ENCODE measurements around the gene ABCA5.

Gene ABCA5

DNA sequence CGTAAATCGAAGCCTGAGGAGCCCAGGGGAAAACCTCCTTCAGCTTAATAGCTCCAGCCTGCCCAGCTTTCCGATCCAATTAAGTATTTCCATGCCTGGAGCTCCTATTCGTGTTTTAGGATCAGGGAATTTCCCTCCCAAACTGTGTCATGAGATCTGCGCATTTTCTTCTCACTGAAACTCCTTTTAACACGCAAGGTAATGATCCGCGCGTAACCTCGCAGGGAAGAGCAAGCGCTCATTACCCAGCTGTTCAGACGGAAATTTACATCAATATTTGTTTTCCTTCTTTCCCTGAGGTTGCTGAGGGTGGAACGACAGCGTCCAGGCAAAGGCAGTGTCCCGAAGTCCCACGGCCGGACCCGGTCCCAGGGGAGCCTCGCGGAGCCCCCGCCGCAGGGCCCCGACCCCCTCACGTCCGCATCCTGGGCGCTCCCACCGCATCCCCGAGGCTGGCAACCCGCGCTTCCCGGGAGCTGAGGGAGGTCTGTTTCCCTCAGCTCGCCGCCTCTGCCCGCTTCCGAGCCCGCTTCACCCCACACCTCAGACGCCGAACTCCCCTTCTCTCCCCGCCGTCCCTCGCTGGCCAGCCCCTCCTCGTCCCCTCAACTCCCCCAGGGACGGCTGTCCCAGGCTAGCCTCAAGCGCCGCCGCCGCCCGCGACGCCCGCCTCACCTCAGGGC lies 415 bp downstream of the ABCA5 start:
- H3K79me2 ChIP-seq (ENCODE audit: control insufficient read depth, insufficient read depth, low read length, unreplicated experiment), result peaks cover 7% of the 10 kb centered on the region
- H3K4me3 ChIP-seq (ENCODE audit: low read depth, low read length), result peak overlapping the region; percentile 82
- H3K27ac ChIP-seq (ENCODE audit: low read depth, low read length), result peak overlapping the region; percentile 15; the same call in 1 of the 2 replicates
- H3K36me3 ChIP-seq (ENCODE audit: insufficient read depth, low read length), result no peaks in the 10 kb centered on the region
- no peaks in the 10 kb centered on the region for H3K27me3 ChIP-seq (ENCODE audit: insufficient read depth, low read length)
- peak overlapping the region; percentile 55 for H2AFZ ChIP-seq (ENCODE audit: low read length, unreplicated experiment)
- peaks cover 13% of the 10 kb centered on the region for H3K4me1 ChIP-seq (ENCODE audit: control insufficient read depth, insufficient read depth, low read length, unreplicated experiment)

- H3K27ac ChIP-seq (ENCODE audit: low read depth, low read length), result peak overlapping the region; percentile 14; the same call in 1 of the 2 replicates
- H3K4me3 ChIP-seq (ENCODE audit: low read depth, low read length), result peak overlapping the region; percentile 82
- H3K27me3 ChIP-seq (ENCODE audit: insufficient read depth, low read length), result no peaks in the 10 kb centered on the region
- H3K79me2 ChIP-seq (ENCODE audit: control insufficient read depth, insufficient read depth, low read length, unreplicated experiment), result peaks cover 7% of the 10 kb centered on the region
- H2AFZ ChIP-seq (ENCODE audit: low read length, unreplicated experiment), result peak overlapping the region; percentile 55
- peaks cover 13% of the 10 kb centered on the region for H3K4me1 ChIP-seq (ENCODE audit: control insufficient read depth, insufficient read depth, low read length, unreplicated experiment)
- H3K36me3 ChIP-seq (ENCODE audit: insufficient read depth, low read length), result no peaks in the 10 kb centered on the region
Observed at GRCh38 chr17:69325518-69326376, 1.2 kb downstream of the ABCA5 start.

DNA sequence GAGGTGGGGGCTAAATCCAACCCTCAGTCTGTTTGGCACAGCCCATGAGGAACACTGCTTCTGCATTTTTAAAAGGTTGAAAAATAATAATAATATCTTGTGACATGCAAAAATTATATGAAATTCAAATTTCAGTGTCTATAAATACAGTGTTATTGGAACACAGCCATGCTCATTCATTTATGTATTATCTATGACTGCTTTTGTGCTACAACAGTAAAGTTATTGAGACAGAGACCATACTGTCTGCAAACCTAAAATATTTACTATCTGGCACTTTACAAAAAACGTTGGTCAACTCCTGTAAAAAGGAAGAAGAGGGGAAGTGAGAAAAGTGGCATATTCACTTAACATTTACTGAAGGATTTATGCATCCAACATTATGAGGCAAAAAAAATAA lies 3.1 kb downstream of the ABCA5 start:
- no peak overlapping the region for H3K27ac ChIP-seq (ENCODE audit: low read depth, low read length)
- peaks cover 19% of the 10 kb centered on the region for H3K4me1 ChIP-seq (ENCODE audit: control insufficient read depth, insufficient read depth, low read length, unreplicated experiment)
- H2AFZ ChIP-seq (ENCODE audit: low read length, unreplicated experiment), result no peak overlapping the region
- H3K27me3 ChIP-seq (ENCODE audit: insufficient read depth, low read length), result no peaks in the 10 kb centered on the region
- H3K4me3 ChIP-seq (ENCODE audit: low read depth, low read length), result no peak overlapping the region
- H3K36me3 ChIP-seq (ENCODE audit: insufficient read depth, low read length), result no peaks in the 10 kb centered on the region
- peaks cover 7% of the 10 kb centered on the region for H3K79me2 ChIP-seq (ENCODE audit: control insufficient read depth, insufficient read depth, low read length, unreplicated experiment)

- H3K79me2 ChIP-seq (ENCODE audit: control insufficient read depth, insufficient read depth, low read length, unreplicated experiment), result peaks cover 7% of the 10 kb centered on the region
- H3K4me3 ChIP-seq (ENCODE audit: low read depth, low read length), result no peak overlapping the region
- H2AFZ ChIP-seq (ENCODE audit: low read length, unreplicated experiment), result no peak overlapping the region
- peaks cover 13% of the 10 kb centered on the region for H3K4me1 ChIP-seq (ENCODE audit: control insufficient read depth, insufficient read depth, low read length, unreplicated experiment)
- H3K36me3 ChIP-seq (ENCODE audit: insufficient read depth, low read length), result no peaks in the 10 kb centered on the region
- H3K27me3 ChIP-seq (ENCODE audit: insufficient read depth, low read length), result no peaks in the 10 kb centered on the region
- H3K27ac ChIP-seq (ENCODE audit: low read depth, low read length), result no peak overlapping the region
Observed at GRCh38 chr17:69320908-69321238, 6.1 kb downstream of the ABCA5 start.

GRCh38 chr17:69320210-69320907 lies 6.6 kb downstream of the ABCA5 start:
- Histone ChIP-seq H3K27me3 (ENCODE audit: insufficient read depth, low read length) (no peaks in the 10 kb centered on the region), H2AFZ (ENCODE audit: low read length, unreplicated experiment) (no peak overlapping the region), H3K79me2 (ENCODE audit: control insufficient read depth, insufficient read depth, low read length, unreplicated experiment) (peaks cover 7% of the 10 kb centered on the region), H3K4me1 (ENCODE audit: control insufficient read depth, insufficient read depth, low read length, unreplicated experiment) (peaks cover 7% of the 10 kb centered on the region), H3K27ac (ENCODE audit: low read depth, low read length) (no peak overlapping the region), H3K4me3 (ENCODE audit: low read depth, low read length) (no peak overlapping the region), H3K36me3 (ENCODE audit: insufficient read depth, low read length) (no peaks in the 10 kb centered on the region)

DNA sequence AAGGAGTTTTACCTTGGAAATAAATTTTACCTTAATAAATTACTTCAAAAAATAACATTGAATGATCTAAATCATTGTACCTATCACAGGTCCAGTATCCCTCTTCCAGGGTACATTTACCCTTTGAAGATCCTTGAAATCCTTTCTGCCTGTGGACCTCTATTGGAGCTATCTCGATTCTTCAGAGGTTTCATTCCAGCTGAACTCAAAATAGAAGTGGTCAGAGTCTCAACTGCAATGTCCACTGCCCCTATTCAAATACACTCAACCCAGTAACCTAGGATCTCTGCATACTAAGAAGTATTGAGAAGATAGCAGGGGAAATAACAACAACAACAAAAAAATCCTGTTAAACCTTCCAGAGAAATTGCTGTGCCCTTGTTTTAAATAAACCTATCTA lies 9.3 kb downstream of the ABCA5 start:
- peaks cover 6% of the 10 kb centered on the region for H3K4me1 ChIP-seq (ENCODE audit: control insufficient read depth, insufficient read depth, low read length, unreplicated experiment)
- H2AFZ ChIP-seq (ENCODE audit: low read length, unreplicated experiment), result no peak overlapping the region
- H3K36me3 ChIP-seq (ENCODE audit: insufficient read depth, low read length), result no peaks in the 10 kb centered on the region
- H3K79me2 ChIP-seq (ENCODE audit: control insufficient read depth, insufficient read depth, low read length, unreplicated experiment), result no peaks in the 10 kb centered on the region
- H3K27me3 ChIP-seq (ENCODE audit: insufficient read depth, low read length), result no peaks in the 10 kb centered on the region
- H3K27ac ChIP-seq (ENCODE audit: low read depth, low read length), result no peak overlapping the region
- H3K4me3 ChIP-seq (ENCODE audit: low read depth, low read length), result no peak overlapping the region

DNA sequence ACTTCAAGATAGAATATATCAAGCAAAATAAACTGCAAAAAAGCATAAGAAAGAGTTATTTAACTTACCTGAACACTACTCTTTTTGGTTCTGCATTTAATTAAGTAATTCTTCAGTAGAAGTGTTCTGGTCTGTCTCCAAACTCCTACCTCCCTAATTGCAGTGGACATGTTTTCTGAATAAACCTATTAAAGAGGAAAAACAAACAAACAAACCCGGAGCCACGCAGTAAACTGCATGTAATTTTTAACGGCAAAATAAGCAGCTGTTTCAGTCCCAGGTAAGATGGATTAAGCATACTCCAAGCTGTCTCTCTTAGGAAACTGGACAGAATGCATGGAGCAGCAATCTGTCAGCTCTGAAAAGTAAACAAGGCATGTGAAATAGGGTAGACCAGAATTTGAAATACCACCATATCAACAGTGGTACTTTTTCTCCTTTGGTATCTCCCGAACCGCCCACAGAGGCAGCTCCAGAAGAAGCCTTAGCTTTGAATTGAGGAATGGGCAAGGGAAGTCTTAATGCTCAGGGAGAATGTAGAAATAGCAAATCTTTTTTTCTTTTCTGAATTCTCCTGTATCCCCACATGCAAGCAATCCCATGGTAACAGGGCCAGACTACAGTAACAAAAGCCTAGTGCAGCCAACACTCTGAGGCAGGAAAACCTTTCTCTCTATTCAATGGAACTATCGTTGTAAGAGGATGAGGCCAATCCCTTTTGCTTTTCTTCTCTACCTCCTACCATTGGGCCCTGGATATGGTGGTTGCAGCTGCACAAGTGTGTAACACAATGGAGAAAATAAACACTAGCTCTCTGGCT lies 12.5 kb downstream of the ABCA5 start:
- Histone ChIP-seq H3K27me3 (ENCODE audit: insufficient read depth, low read length) (no peaks in the 10 kb centered on the region), H3K4me1 (ENCODE audit: control insufficient read depth, insufficient read depth, low read length, unreplicated experiment) (no peaks in the 10 kb centered on the region), H3K36me3 (ENCODE audit: insufficient read depth, low read length) (no peaks in the 10 kb centered on the region), H3K27ac (ENCODE audit: low read depth, low read length) (no peak overlapping the region), H3K79me2 (ENCODE audit: control insufficient read depth, insufficient read depth, low read length, unreplicated experiment) (no peaks in the 10 kb centered on the region), H3K4me3 (ENCODE audit: low read depth, low read length) (no peak overlapping the region), H2AFZ (ENCODE audit: low read length, unreplicated experiment) (no peak overlapping the region)

- H3K79me2 ChIP-seq (ENCODE audit: control insufficient read depth, insufficient read depth, low read length, unreplicated experiment), result no peaks in the 10 kb centered on the region
- H3K27ac ChIP-seq (ENCODE audit: low read depth, low read length), result no peak overlapping the region
- 0 out of 2 replicates have a peak, but pooled peaks cover 4% of the 10 kb centered on the region for H3K36me3 ChIP-seq (ENCODE audit: insufficient read depth, low read length)
- H3K4me1 ChIP-seq (ENCODE audit: control insufficient read depth, insufficient read depth, low read length, unreplicated experiment), result no peaks in the 10 kb centered on the region
- H3K4me3 ChIP-seq (ENCODE audit: low read depth, low read length), result no peak overlapping the region
- H3K27me3 ChIP-seq (ENCODE audit: insufficient read depth, low read length), result no peaks in the 10 kb centered on the region
- no peak overlapping the region for H2AFZ ChIP-seq (ENCODE audit: low read length, unreplicated experiment)
Observed at GRCh38 chr17:69305177-69305576, 21.8 kb downstream of the ABCA5 start.

- H3K4me1 ChIP-seq (ENCODE audit: control insufficient read depth, insufficient read depth, low read length, unreplicated experiment), result no peaks in the 10 kb centered on the region
- H3K27me3 ChIP-seq (ENCODE audit: insufficient read depth, low read length), result no peaks in the 10 kb centered on the region
- no peak overlapping the region for H3K27ac ChIP-seq (ENCODE audit: low read depth, low read length)
- H2AFZ ChIP-seq (ENCODE audit: low read length, unreplicated experiment), result no peak overlapping the region
- no peaks in the 10 kb centered on the region for H3K79me2 ChIP-seq (ENCODE audit: control insufficient read depth, insufficient read depth, low read length, unreplicated experiment)
- H3K4me3 ChIP-seq (ENCODE audit: low read depth, low read length), result no peak overlapping the region
- H3K36me3 ChIP-seq (ENCODE audit: insufficient read depth, low read length), result 0 out of 2 replicates have a peak, but pooled peaks cover 5% of the 10 kb centered on the region
Observed at GRCh38 chr17:69302682-69303081, 24.3 kb downstream of the ABCA5 start.

DNA sequence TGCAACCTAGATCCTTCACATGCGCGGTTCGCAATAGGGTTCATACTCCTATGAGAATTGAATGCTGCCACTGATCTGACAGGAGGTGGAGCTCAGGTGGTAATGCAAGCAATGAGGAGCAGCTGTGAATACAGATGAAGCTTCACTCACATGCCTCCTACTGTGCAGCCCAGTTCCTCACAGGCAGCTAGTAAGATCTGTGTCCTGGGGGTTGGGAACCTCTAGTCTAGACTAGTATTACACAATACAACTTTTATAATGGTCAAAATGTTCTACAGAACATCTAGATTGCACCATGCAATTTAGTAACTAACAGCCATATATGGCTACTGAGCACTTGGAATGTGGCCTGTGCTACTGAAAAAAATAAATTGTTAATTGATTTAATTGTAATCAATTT lies 26.7 kb downstream of the ABCA5 start:
- Histone ChIP-seq H3K27me3 (ENCODE audit: insufficient read depth, low read length) (no peaks in the 10 kb centered on the region), H3K27ac (ENCODE audit: low read depth, low read length) (no peak overlapping the region), H3K79me2 (ENCODE audit: control insufficient read depth, insufficient read depth, low read length, unreplicated experiment) (no peaks in the 10 kb centered on the region), H3K4me3 (ENCODE audit: low read depth, low read length) (no peak overlapping the region), H2AFZ (ENCODE audit: low read length, unreplicated experiment) (no peak overlapping the region), H3K36me3 (ENCODE audit: insufficient read depth, low read length) (0 out of 2 replicates have a peak, but pooled peaks cover 5% of the 10 kb centered on the region), H3K4me1 (ENCODE audit: control insufficient read depth, insufficient read depth, low read length, unreplicated experiment) (no peaks in the 10 kb centered on the region)

Measured in ACC112 (cell line).